ENCODE data around the gene PGD.
"Not testable (repeated sequence)": the region's sequence is repeated elsewhere in the genome, so short reads cannot be mapped to it uniquely, and the experiment has no call there.

The PGD gene

DNA sequence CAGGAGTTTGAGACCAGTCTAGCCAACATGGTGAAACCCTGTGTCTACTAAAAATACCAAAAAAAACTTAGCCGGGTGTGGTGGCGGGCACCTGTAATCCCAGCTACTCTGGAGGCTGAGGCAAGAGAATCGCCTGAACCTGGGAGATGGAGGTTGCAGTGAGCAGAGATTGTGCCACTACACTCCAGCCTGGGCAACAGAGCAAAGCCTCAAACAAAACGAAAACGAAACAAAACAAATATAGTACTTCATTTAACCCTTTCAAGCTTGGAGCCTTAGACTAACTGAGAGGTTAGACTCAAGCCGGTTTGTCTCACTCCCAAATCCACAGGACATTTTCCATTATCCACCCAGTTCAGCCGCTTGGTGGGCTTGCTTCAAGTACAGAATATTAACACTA is 58.6 kb downstream of the PGD start:
- not testable (repeated sequence) for H3K4me3 ChIP-seq
- H3K27ac ChIP-seq = peak overlapping the region in 13 of 21 experiments; percentile 1 to 62 (median 46)

DNA sequence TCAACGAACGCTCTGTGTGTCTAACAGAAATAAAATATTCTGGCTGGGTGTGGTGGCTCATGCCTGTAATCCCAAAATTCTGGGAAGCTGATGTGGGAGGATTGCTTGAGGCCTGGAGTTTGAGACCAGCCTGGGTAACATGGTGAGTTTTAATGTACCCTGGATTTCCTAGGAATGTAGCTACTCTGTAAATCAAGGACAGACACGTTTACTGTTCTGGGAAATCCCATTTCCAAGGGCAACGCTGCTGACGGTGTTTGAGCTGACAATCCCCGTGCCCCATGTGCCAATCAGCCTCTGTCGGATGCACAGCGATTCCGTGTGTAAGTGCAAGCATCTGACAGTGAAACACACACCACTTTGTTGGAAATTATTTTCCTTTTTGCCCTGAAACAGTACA is 59.0 kb downstream of the PGD start:
- H3K4me3 ChIP-seq = no peak overlapping the region
- H3K27ac ChIP-seq = peak overlapping the region in 12 of 21 experiments; percentile 6 to 62 (median 47)

GRCh38 chr1:10459184-10459583 is 60.3 kb downstream of the PGD start:
- H3K4me3 ChIP-seq = no peak overlapping the region
- H3K27ac ChIP-seq = peak overlapping the region in 3 of 21 experiments; percentile 5 to 48 (median 17)

DNA sequence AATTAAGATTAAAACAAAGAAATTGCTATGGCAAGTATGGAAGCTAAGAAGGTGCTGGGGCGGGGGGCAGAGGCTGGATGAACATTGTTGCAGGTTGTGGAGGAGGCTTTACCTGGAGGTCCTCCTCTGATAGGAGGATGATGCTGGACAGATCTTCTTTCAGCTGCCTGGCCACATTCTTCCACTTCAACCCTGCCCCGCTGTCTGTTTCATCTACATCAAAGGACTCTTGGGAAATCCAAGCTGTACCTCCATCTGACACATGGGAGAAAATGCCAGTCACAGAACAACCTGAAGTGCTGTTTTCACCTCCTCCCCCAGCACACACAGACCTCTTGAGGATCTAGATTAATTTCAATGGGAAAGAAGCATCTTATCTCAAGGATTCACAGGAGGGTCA is 68.2 kb downstream of the PGD start:
- no peak overlapping the region for H3K4me3 ChIP-seq
- no peak overlapping the region for H3K27ac ChIP-seq

GRCh38 chr1:10470043-10470442 is 71.2 kb downstream of the PGD start:
- H3K4me3 ChIP-seq = no peak overlapping the region
- no peak overlapping the region for H3K27ac ChIP-seq
